Measurements from ENCODE around the gene CLHC1.
"Not testable (repeated sequence)": the region's sequence is repeated elsewhere in the genome, so short reads cannot be mapped to it uniquely, and the experiment has no call there.

Gene CLHC1

GRCh38 chr2:55277310-55277709 lies 45.2 kb upstream of the CLHC1 start:
- POLR2A ChIA-PET: no interaction called here
- no peaks in the 10 kb centered on the region for H3K4me1 ChIP-seq (ENCODE audit: control insufficient read depth, insufficient read depth, low read length)
- H3K9me3 ChIP-seq (ENCODE audit: control insufficient read depth, insufficient read depth, low read depth, low read length): no peaks in the 10 kb centered on the region
- no peaks in the 10 kb centered on the region for H3K36me3 ChIP-seq (ENCODE audit: control insufficient read depth in 2 of 2, insufficient read depth in 1 of 2, low read length in 2 of 2)
- TF ChIP-seq ZNF600 (tag by site-specific recombination; IDR thresholded peaks at IDR 0.05) (no peak), ZNF530 (tag by site-specific recombination; IDR thresholded peaks at IDR 0.05; ENCODE audit: low read depth) (no peak), PATZ1 (tag by site-specific recombination; IDR thresholded peaks at IDR 0.05) (no peak), ZIC2 (tag by site-specific recombination; IDR thresholded peaks at IDR 0.05) (no peak), ZNF280D (tag by site-specific recombination; IDR thresholded peaks at IDR 0.05) (no peak), OVOL3 (tag by site-specific recombination; IDR thresholded peaks at IDR 0.05) (no peak), ZNF747 (tag by site-specific recombination; IDR thresholded peaks at IDR 0.05) (no peak), PRDM1 (tag by site-specific recombination; IDR thresholded peaks at IDR 0.05) (no peak), ZBTB11 (tag by site-specific recombination; conservative IDR thresholded peaks at IDR 0.05; ENCODE audit: low read depth) (no peak), SCRT2 (tag by site-specific recombination; IDR thresholded peaks at IDR 0.05) (no peak), HOXC10 (CRISPR knock-in tag; IDR thresholded peaks at IDR 0.05) (no peak), ZNF555 (tag by site-specific recombination; conservative IDR thresholded peaks at IDR 0.05) (no peak), ZNF155 (tag by site-specific recombination; IDR thresholded peaks at IDR 0.05) (no peak), ZFP41 (tag by site-specific recombination; IDR thresholded peaks at IDR 0.05; ENCODE audit: borderline replicate concordance) (no peak)
- no peak overlapping the region for H3K4me3 ChIP-seq (ENCODE audit: low read depth, low read length)
- CTCF ChIA-PET: interaction anchor here (0.7 kb wide), 1 partner anchor 33 kb away, joined by 3 read pairs; no protein-coding TSS in a partner anchor
- no peak overlapping the region for H3K27ac ChIP-seq (ENCODE audit: extremely low read depth, low read depth, low read length)

GRCh38 chr2:55274346-55274745 lies 42.3 kb upstream of the CLHC1 start:
- TF ChIP-seq ZNF366 (tag by site-specific recombination; conservative IDR thresholded peaks at IDR 0.05): peak; percentile 95
- POLR2A ChIA-PET; H3K27ac ChIP-seq (ENCODE audit: extremely low read depth, low read depth, low read length); H3K9me3 ChIP-seq (ENCODE audit: control insufficient read depth, insufficient read depth, low read depth, low read length); CTCF ChIA-PET; H3K36me3 ChIP-seq (ENCODE audit: control insufficient read depth in 2 of 2, insufficient read depth in 1 of 2, low read length in 2 of 2); H3K4me1 ChIP-seq (ENCODE audit: control insufficient read depth, insufficient read depth, low read length); H3K4me3 ChIP-seq (ENCODE audit: low read depth, low read length): not testable (repeated sequence)

Data from HEK293 (cell line).